ENCODE results near the gene KCNH3.

The KCNH3 gene

GRCh38 chr12:49565406-49566265 is 26.8 kb downstream of the KCNH3 start:
- Mint-ChIP-seq H3K4me3 (peak overlapping the region; percentile 48), H3K9me3 (no peaks in the 10 kb centered on the region), H3K27me3 (no peaks in the 10 kb centered on the region), H3K36me3 (peaks cover 44% of the 10 kb centered on the region), H3K27ac (peak overlapping the region; percentile 83), H3K4me1 (peaks cover 68% of the 10 kb centered on the region)
- no peak for DNase-seq
- CTCF ChIA-PET, result interaction anchor here (0.6 to 6.4 kb wide), 8 partner anchors 9 to 206 kb away, joined by 3 to 42 read pairs (median 4); partner anchors contain the start of gene PRPF40B

- Mint-ChIP-seq H3K4me1 (peaks cover 69% of the 10 kb centered on the region), H3K27me3 (no peaks in the 10 kb centered on the region), H3K27ac (no peak overlapping the region), H3K36me3 (peaks cover 40% of the 10 kb centered on the region), H3K4me3 (no peak overlapping the region), H3K9me3 (no peaks in the 10 kb centered on the region)
- CTCF ChIA-PET, result interaction anchor here (1.0 to 6.4 kb wide), 4 partner anchors 13 to 208 kb away, joined by 4 to 42 read pairs (median 5); no protein-coding TSS in a partner anchor
- no peak for DNase-seq
Measured at GRCh38 chr12:49566361-49566760, 27.5 kb downstream of the KCNH3 start.

GRCh38 chr12:49567302-49567610 is 28.4 kb downstream of the KCNH3 start:
- Mint-ChIP-seq H3K4me3 (peak overlapping the region; percentile 96), H3K4me1 (peaks cover 66% of the 10 kb centered on the region)

GRCh38 chr12:49567611-49568441 is 29.0 kb downstream of the KCNH3 start, which contains the start of gene MCRS1:
Gene MCRS1 (minus strand): TSS chr12:49568142. CDS start chr12:49566731, 1,411 bp downstream.
- peak; percentile 93 for DNase-seq
- Mint-ChIP-seq H3K4me3 (peak within 1 kb of the TSS; percentile 96), H3K9me3 (no peaks in the 10 kb centered on the region), H3K4me1 (peaks cover 62% of the 10 kb centered on the region), H3K27me3 (no peaks in the 10 kb centered on the region), H3K36me3 (peaks cover 30% of the 10 kb centered on the region), H3K27ac (peak within 1 kb of the TSS; percentile 96)
- CTCF ChIA-PET, result interaction anchor here (1.0 to 6.4 kb wide), 4 partner anchors 13 to 210 kb away, joined by 3 to 42 read pairs (median 5); partner anchors contain the start of gene TMBIM6

More at GRCh38 chr12:49567302-49567610, 28.4 kb downstream of the KCNH3 start:
- Mint-ChIP-seq H3K36me3 (peaks cover 34% of the 10 kb centered on the region), H3K27me3 (no peaks in the 10 kb centered on the region), H3K9me3 (no peaks in the 10 kb centered on the region), H3K27ac (peak overlapping the region; percentile 96)
- CTCF ChIA-PET, result interaction anchor here (1.0 to 6.4 kb wide), 4 partner anchors 13 to 209 kb away, joined by 3 to 42 read pairs (median 5); partner anchors contain the start of gene TMBIM6
- no peak for DNase-seq

GRCh38 chr12:49568442-49569162 is 29.8 kb downstream of the KCNH3 start:
- Mint-ChIP-seq H3K9me3 (no peaks in the 10 kb centered on the region), H3K36me3 (peaks cover 22% of the 10 kb centered on the region), H3K27me3 (no peaks in the 10 kb centered on the region), H3K27ac (peak overlapping the region; percentile 96), H3K4me1 (peaks cover 57% of the 10 kb centered on the region), H3K4me3 (peak overlapping the region; percentile 96)
- no peak for DNase-seq
- CTCF ChIA-PET, result interaction anchor here (0.9 to 3.6 kb wide), 3 partner anchors 12 to 54 kb away, joined by 4 to 18 read pairs (median 5); partner anchors contain the start of gene PRPF40B

DNA sequence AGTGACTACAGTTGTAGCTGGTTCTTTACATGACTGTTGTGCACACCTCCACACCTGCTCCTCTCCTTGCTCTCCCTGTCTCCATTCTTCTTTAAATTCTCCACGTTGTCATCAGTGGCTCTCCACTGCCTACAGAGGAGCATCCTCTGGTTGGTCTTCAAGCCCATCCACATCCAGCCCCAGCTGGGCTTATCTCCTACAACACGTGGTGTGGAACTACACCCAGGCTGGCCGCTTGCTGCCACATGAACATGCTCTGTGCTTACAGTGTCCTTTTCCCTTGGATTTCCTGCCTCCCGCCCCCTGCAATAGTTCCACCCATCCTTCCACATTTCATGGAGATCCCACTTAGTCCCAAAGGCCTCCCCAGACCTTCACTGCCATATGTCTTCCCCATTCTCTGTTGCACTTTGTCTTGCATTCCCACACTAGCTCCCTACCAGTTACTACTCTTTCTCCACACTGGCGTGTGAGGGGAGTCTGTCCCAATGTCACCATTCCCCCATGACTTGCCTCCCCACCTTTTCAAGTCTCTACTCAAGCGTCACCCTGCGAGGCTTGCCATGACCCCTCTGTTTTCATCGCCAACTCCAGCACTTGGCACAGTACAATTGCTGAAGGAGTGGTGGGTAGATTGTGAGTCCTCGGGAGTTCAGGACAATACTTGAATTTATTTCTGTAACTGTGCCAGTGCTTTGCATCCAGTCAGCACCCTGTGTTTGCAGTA is 38.9 kb downstream of the KCNH3 start:
- Mint-ChIP-seq H3K4me3 (no peak overlapping the region), H3K9me3 (no peaks in the 10 kb centered on the region)
- CTCF ChIA-PET, result interaction anchor here (1.8 to 6.4 kb wide), 3 partner anchors 25 to 220 kb away, joined by 7 to 71 read pairs (median 57); no protein-coding TSS in a partner anchor

GRCh38 chr12:49578471-49579112 is 39.8 kb downstream of the KCNH3 start:
- Mint-ChIP-seq H3K36me3 (peaks cover 9% of the 10 kb centered on the region), H3K4me3 (no peak overlapping the region), H3K4me1 (peaks cover 15% of the 10 kb centered on the region), H3K27me3 (no peaks in the 10 kb centered on the region), H3K9me3 (no peaks in the 10 kb centered on the region), H3K27ac (no peak overlapping the region)
- CTCF ChIA-PET, result interaction anchor here (5.4 to 6.4 kb wide), 2 partner anchors 26 to 221 kb away, joined by 57 to 71 read pairs; no protein-coding TSS in a partner anchor
- no peak for DNase-seq

More for the DNA sequence above, 38.9 kb downstream of the KCNH3 start:
- Mint-ChIP-seq H3K4me1 (peaks cover 15% of the 10 kb centered on the region), H3K27ac (no peak overlapping the region), H3K27me3 (no peaks in the 10 kb centered on the region), H3K36me3 (peaks cover 9% of the 10 kb centered on the region)
- no peak for DNase-seq

GRCh38 chr12:49580572-49581535 is 42.0 kb downstream of the KCNH3 start:
- peak; percentile 78 for DNase-seq

DNA sequence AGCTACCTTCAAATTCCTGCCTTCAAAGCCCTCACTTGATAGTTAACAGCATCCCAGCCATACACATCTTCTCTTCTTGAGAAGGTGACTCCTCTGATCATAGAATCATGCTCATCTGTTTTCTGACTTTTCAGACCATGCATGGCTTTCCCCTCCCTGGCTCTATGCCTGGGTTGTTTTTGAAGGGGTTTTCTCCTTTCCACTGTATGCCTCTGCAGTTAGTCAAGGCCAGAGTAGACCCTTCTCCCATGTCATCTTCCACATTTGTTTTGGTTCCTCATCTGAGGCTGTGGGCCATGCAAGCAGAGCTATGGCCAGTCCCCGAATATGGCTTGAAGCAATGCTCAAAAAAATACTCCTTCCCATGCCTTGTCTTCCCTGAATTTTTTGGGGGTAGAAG is 43.4 kb downstream of the KCNH3 start:
- no peak for DNase-seq
- Mint-ChIP-seq H3K27ac (no peak overlapping the region), H3K27me3 (no peaks in the 10 kb centered on the region), H3K36me3 (peaks cover 4% of the 10 kb centered on the region), H3K4me3 (no peak overlapping the region), H3K4me1 (peaks cover 15% of the 10 kb centered on the region), H3K9me3 (no peaks in the 10 kb centered on the region)
- CTCF ChIA-PET, result interaction anchor here (0.6 to 6.4 kb wide), 4 partner anchors 12 to 97 kb away, joined by 3 to 71 read pairs (median 10); no protein-coding TSS in a partner anchor

More at GRCh38 chr12:49580572-49581535, 42.0 kb downstream of the KCNH3 start:
- Mint-ChIP-seq H3K27ac (no peak overlapping the region), H3K36me3 (peaks cover 8% of the 10 kb centered on the region), H3K4me3 (no peak overlapping the region), H3K27me3 (no peaks in the 10 kb centered on the region), H3K9me3 (no peaks in the 10 kb centered on the region), H3K4me1 (peaks cover 15% of the 10 kb centered on the region)
- CTCF ChIA-PET, result interaction anchor here (0.6 to 6.4 kb wide), 28 partner anchors 11 to 626 kb away, joined by 3 to 71 read pairs (median 4); partner anchors contain the start of gene PRPF40B

- CTCF ChIA-PET, result interaction anchor here (1.5 to 6.4 kb wide), 2 partner anchors 30 to 224 kb away, joined by 8 to 71 read pairs; no protein-coding TSS in a partner anchor
- H3K27me3 Mint-ChIP-seq, result no peaks in the 10 kb centered on the region
Measured at GRCh38 chr12:49582850-49583249, 44.0 kb downstream of the KCNH3 start.

DNA sequence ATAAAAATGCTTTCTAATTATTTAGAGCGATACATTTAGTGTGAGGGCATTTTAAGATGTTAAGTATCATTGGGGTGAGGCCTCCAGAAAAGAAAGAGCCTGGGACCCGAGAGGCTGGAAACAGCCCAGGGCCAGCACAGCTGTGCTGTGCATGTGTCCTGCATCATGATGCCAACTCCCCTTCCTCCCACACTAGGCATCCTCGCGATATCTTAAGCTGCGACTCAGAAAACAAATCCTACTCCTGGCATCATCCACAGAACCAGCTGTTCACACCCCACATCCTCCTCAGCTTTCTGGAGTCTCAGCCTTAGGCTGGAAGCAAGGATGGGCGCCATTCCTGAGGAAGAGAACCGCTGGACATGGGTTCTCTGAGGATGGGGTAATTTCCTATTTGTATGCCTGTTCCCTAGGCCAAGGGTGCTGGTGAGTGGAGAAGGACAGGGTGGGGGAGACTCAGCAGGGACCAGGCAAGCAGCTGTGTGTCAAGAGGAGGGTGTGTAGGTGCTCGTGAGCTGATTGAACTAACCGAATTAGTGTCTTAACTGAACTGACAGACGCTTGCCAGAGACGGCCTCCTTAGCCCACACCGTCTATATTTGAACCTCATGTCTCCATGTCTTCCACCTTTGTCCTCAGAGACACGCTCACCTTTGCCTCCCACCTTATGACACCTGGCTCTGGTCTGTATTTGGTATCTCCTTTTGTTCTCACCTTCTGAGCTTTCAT is 44.7 kb downstream of the KCNH3 start:
- Mint-ChIP-seq H3K36me3 (peaks cover 3% of the 10 kb centered on the region), H3K4me1 (peaks cover 15% of the 10 kb centered on the region), H3K27me3 (no peaks in the 10 kb centered on the region), H3K9me3 (no peaks in the 10 kb centered on the region), H3K4me3 (no peak overlapping the region), H3K27ac (no peak overlapping the region)
- DNase-seq, result no peak
- CTCF ChIA-PET, result interaction anchor here (0.7 to 6.4 kb wide), 6 partner anchors 31 to 225 kb away, joined by 3 to 71 read pairs (median 3); no protein-coding TSS in a partner anchor

More at GRCh38 chr12:49582850-49583249, 44.0 kb downstream of the KCNH3 start:
- H3K9me3 Mint-ChIP-seq, result no peaks in the 10 kb centered on the region
- H3K4me3 Mint-ChIP-seq, result no peak overlapping the region
- no peak overlapping the region for H3K27ac Mint-ChIP-seq
- H3K4me1 Mint-ChIP-seq, result peaks cover 15% of the 10 kb centered on the region
- DNase-seq, result no peak
- H3K36me3 Mint-ChIP-seq, result peaks cover 3% of the 10 kb centered on the region

Data from activated naive CD4-positive, alpha-beta T cell treated with anti-CD3 and anti-CD28 coated beads, Interleukin-2, amount 10 ng/mL, durations not matched to agents 7 days and 5 days (primary cell).